HepG2 (cell line): ENCODE results near the gene AGAP1. TPM values are rescaled to one million over a fixed set of nuclear protein-coding genes. Genes with fewer than 3 reads are reported as not detected.

Experiments used
- ATAC-seq: fragments of 200-7000 bp; cut with Tn5 transposase; 3 replicates; pipeline ENCODE4 v1.9.1; 2020; ENCODE audit warnings: mild to moderate bottlenecking, moderate library complexity
- BruUV-seq: library from RNA; stranded (reverse); fragments of 400-500 nt; replicated peaks from 2 replicates; lab custom pipeline; 2021; lab: Mats Ljungman, UMichigan
- CTCF ChIA-PET: fragments of 300-600 bp; formaldehyde crosslinking; extraction: SDS; loops from one replicate; lab custom pipeline; 2021; ENCODE audit warnings: low total read pairs, inconsistent platforms, low intra/inter-chr PET ratio; lab: Yijun Ruan, JAX
- POLR2A ChIA-PET: fragments of 350-600 bp; sonication (Branson Sonifier 250); formaldehyde crosslinking; loops from one replicate; lab custom pipeline; 2020; ENCODE audit warnings: antibody characterized with exemption, inconsistent platforms; lab: Yijun Ruan, JAX
- DNase-seq: peaks from one replicate; pipeline ENCODE4 v3.0.0-alpha.2; 2015; ENCODE audit warnings: low spot score
- FAIRE-seq: peaks from 3 replicates; lab custom pipeline; 2011; peaks lifted over from hg19 to GRCh38; lab: Jason Lieb, UNC
- H2AFZ ChIP-seq: one replicate; pipeline ENCODE4 v1.6.1; 2011; ENCODE audit warnings: low read length, inconsistent platforms
- H3K27ac ChIP-seq: fragments of 300-600 bp; 3 replicates; pipeline ENCODE4 v1.8.0; 2011; ENCODE audit warnings: mixed run types, mild to moderate bottlenecking, mixed read lengths, low read length, inconsistent platforms; ENCODE audit not compliant: insufficient read depth; ENCODE audit errors: extremely low read length
- H3K27me3 ChIP-seq, 2 experiments: fragments of 200-600 bp in 1 of 2; 2 replicates in 1 of 2; 3 replicates in 1 of 2; pipeline versions ENCODE4 v1.6.0 to v1.8.0; 2011; ENCODE audit warnings: low read length in 2 of 2, mild to moderate bottlenecking in 2 of 2, moderate library complexity in 2 of 2, inconsistent platforms in 1 of 2; ENCODE audit not compliant: insufficient read depth in 2 of 2, control insufficient read depth in 1 of 2
- H3K36me3 ChIP-seq, 2 experiments: fragments of 200-600 bp in 1 of 2; replicated peaks in 1 of 2; 2 replicates in 1 of 2; 3 replicates in 1 of 2; pipeline versions ENCODE4 v1.5.1 to v1.8.0; 2011; ENCODE audit warnings: low read length in 2 of 2, inconsistent platforms in 1 of 2; ENCODE audit not compliant: insufficient read depth in 2 of 2, control insufficient read depth in 1 of 2
- H3K4me1 ChIP-seq: 2 replicates; pipeline ENCODE4 v1.5.1; 2012; ENCODE audit warnings: low read length, inconsistent platforms; ENCODE audit not compliant: insufficient read depth
- H3K4me2 ChIP-seq: 2 replicates; pipeline ENCODE4 v1.6.0; 2011; ENCODE audit warnings: low read depth, low read length, inconsistent platforms
- H3K4me3 ChIP-seq, 3 experiments: fragments of 200-600 bp in 1 of 3; sonication (generic), shearing (Covaris generic) in 1 of 3; replicated peaks in 1 of 3; 2 replicates each; pipeline ENCODE4 v1.5.1; 2011 to 2016; ENCODE audit warnings: low read length in 3 of 3, inconsistent platforms in 2 of 3, low read depth in 2 of 3, mild to moderate bottlenecking in 2 of 3, control low read depth in 1 of 3, mixed read lengths in 1 of 3; ENCODE audit not compliant: insufficient read depth in 1 of 3
- H3K79me2 ChIP-seq: one replicate; pipeline ENCODE4 v1.6.1; 2011; ENCODE audit warnings: low read length, inconsistent platforms; ENCODE audit not compliant: insufficient read depth
- H3K9ac ChIP-seq: 2 replicates; pipeline ENCODE4 v1.6.0; 2011; ENCODE audit warnings: mild to moderate bottlenecking, low read depth, low read length, inconsistent platforms; ENCODE audit not compliant: insufficient read depth
- H3K9me3 ChIP-seq: 2 replicates; pipeline ENCODE4 v1.5.1; 2012; ENCODE audit warnings: mild to moderate bottlenecking, low read length
- H4K20me1 ChIP-seq: 2 replicates; pipeline ENCODE4 v1.6.0; 2011; ENCODE audit warnings: inconsistent platforms, mild to moderate bottlenecking, low read length, moderate library complexity; ENCODE audit not compliant: insufficient read depth
- ADNP ChIP-seq: sonication (generic); formaldehyde crosslinking; IDR thresholded peaks from 2 replicates; pipeline ENCODE4 v1.4.0; 2020; ENCODE audit warnings: missing genetic modification reagents
- ETV5 ChIP-seq: IDR thresholded peaks from 2 replicates; pipeline ENCODE4 v1.6.1; 2018; ENCODE audit warnings: missing biosample characterization, missing genetic modification reagents, inconsistent platforms, borderline replicate concordance
- FOSL2 ChIP-seq: sonication (generic); formaldehyde crosslinking; IDR thresholded peaks from 2 replicates; pipeline ENCODE4 v1.4.0; 2020; ENCODE audit warnings: missing genetic modification reagents
- FOXA3 ChIP-seq: IDR thresholded peaks from 2 replicates; pipeline ENCODE4 v1.6.1; 2016; ENCODE audit warnings: missing genetic modification reagents, missing compliant biosample characterization
- FOXP1 ChIP-seq, 2 experiments: fragments of 450-650 bp in 1 of 2; IDR thresholded peaks; 2 replicates each; pipeline ENCODE4 v1.6.1; 2017 to 2018; ENCODE audit warnings: antibody characterized with exemption in 1 of 2
- HDAC2 ChIP-seq: sonication (generic); formaldehyde crosslinking; IDR thresholded peaks from 2 replicates; pipeline ENCODE4 v1.4.0; 2020; ENCODE audit warnings: missing genetic modification reagents
- HOXA3 ChIP-seq: sonication (generic); formaldehyde crosslinking; IDR thresholded peaks from 2 replicates; pipeline ENCODE4 v1.5.0; 2020; ENCODE audit warnings: missing genetic modification reagents
- KDM3A ChIP-seq: IDR thresholded peaks from 2 replicates; pipeline ENCODE4 v1.6.1; 2018; ENCODE audit warnings: low read depth, missing compliant biosample characterization
- LCORL ChIP-seq, 2 experiments: fragments of 450-650 bp in 1 of 2; sonication (generic) in 1 of 2; formaldehyde crosslinking in 1 of 2; IDR thresholded peaks; 2 replicates each; pipeline versions ENCODE4 v1.5.0 to v1.6.1; 2017 to 2020; ENCODE audit warnings: antibody characterized with exemption in 1 of 2, missing genetic modification reagents in 1 of 2
- NCOA2 ChIP-seq: sonication (generic); formaldehyde crosslinking; IDR thresholded peaks from 2 replicates; pipeline ENCODE4 v1.8.0; 2022; ENCODE audit warnings: inconsistent platforms
- SALL1 ChIP-seq: sonication (generic); formaldehyde crosslinking; IDR thresholded peaks from 2 replicates; pipeline ENCODE4 v1.8.0; 2022; ENCODE audit warnings: mild to moderate bottlenecking, missing genetic modification reagents
- TEAD3 ChIP-seq: optimal IDR thresholded peaks from 2 replicates; pipeline ENCODE3; 2016; ENCODE audit warnings: borderline replicate concordance
- ZFX ChIP-seq: sonication (generic); formaldehyde crosslinking; IDR thresholded peaks from 2 replicates; pipeline ENCODE4 v1.4.0; 2020; ENCODE audit warnings: mild to moderate bottlenecking, low read depth, missing genetic modification reagents, moderate library complexity
- ZNF160 ChIP-seq: sonication (generic); formaldehyde crosslinking; IDR thresholded peaks from 2 replicates; pipeline ENCODE4 v1.8.0; 2022; ENCODE audit warnings: mild to moderate bottlenecking, inconsistent platforms, missing genetic modification reagents
- ZNF639 ChIP-seq: conservative IDR thresholded peaks from 2 replicates; pipeline ENCODE4 v1.6.1; 2018; ENCODE audit warnings: missing genetic modification reagents
- ZNF652 ChIP-seq: IDR thresholded peaks from 2 replicates; pipeline ENCODE4 v1.6.1; 2016; ENCODE audit warnings: low read depth, borderline replicate concordance
- ZNF878 ChIP-seq: sonication (generic); formaldehyde crosslinking; IDR thresholded peaks from 2 replicates; pipeline ENCODE4 v1.8.1; 2023; ENCODE audit warnings: mild to moderate bottlenecking, missing genetic modification reagents, moderate library complexity
- WGBS: methylation state at CpG from one replicate; pipeline ENCODE4 v1.1.6; 2017; ENCODE audit warnings: low lambda C conversion rate; 5-methylcytosine and 5-hydroxymethylcytosine counted together
- in situ Hi-C: cut with HindIII; loops from 2 replicates; pipeline ENCODE4 v1.10.0; 2017; ENCODE audit warnings: low pct_unique_long_range_greater_than_20kb; ENCODE audit not compliant: extremely low pct_ligation_motif_present
- intact Hi-C: fragments of 100-400 bp; cut with micrococcal nuclease; formaldehyde crosslinking; loops from one replicate; pipeline ENCODE4 v1.10.0; 2022; ENCODE audit not compliant: unreplicated experiment
- polyA plus RNA-seq, 8 experiments: library from polyadenylated mRNA; depleted of rRNA in 3 of 8; stranded (reverse) in 7 of 8; unstranded in 1 of 8; fragments of >200 nt; fragmentation: Illumina TruSeq in 4 of 8; extraction: Trizol in 4 of 8; gene quantifications; 2 replicates each; pipeline versions ENCODE4 v1.2.1 to v1.2.3, GENCODE V29; 2011 to 2016; ENCODE audit warnings: low read depth in 4 of 8, missing spikeins in 1 of 8, mixed read lengths in 1 of 8; ENCODE audit not compliant: insufficient read depth in 1 of 8
- total RNA-seq, 5 experiments: library from RNA; depleted of rRNA; stranded (reverse); fragments of >200 nt; fragmentation: Illumina TruSeq; extraction: Trizol; gene quantifications; 2 replicates each; pipeline ENCODE4 v1.2.3, GENCODE V29; 2016; ENCODE audit warnings: low read depth in 1 of 5
- TF ChIP-seq, protein P1 (sequence below): IDR thresholded peaks from 2 replicates; pipeline ENCODE4 v1.4.0; 2020; ENCODE audit warnings: mild to moderate bottlenecking, missing genetic modification reagents

Gene AGAP1
- total and polyA plus RNA-seq, 2 of the 13 experiments (the other 11 are each of a cell fraction or from before 2014, with no cell fraction given) = 21.2 to 32.7 TPM

DNA sequence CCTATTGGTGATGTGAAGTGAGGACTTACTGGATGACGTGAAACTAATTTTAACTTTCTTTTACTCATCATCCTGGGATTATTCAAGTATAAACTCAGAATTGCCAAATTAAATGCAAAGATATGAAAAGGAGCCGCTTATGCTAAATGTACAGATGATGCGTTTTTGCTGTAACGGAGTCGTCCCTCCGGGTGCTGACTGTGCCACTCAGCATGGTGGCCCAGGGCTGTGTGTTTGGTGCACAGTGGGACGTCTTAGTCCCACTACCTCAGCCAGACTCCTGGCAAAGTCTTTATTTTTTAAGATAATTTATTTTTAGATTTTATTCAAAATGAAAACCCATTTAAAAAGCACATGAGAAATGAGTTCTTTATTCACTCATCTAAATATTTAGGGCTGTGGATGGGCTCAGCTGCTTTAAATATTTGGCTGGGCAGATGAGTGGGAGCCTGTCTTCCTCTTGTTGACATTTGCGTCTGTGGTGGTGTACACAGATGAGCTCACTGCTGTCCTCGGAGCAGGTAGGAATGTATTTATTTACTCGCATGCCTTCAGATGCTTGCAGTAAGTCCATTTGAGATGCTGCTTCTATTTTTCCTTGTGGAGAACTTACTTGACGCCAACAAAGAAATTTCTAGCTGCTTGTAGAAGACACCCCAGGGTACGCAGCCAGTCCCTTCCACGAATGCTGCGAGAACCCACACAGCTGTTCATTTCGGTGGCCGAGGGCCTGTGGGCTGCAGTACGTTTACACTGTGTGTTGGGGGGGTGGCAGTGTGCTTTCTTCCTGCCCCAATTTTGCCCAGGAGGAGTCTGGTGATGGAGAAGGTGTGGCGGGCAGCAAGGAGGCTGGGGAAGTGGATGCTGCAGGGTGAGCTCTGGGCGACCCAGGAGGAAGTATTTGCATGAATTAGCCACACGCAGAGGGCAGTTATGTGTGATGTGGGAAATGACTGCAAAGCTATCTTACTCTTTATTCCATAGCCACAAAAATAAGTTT lies 105.0 kb downstream of the AGAP1 start:
- ChIA-PET POLR2A (no interaction called here), CTCF (interaction anchor here (1.3 kb wide), 1 partner anchor 463 kb away, joined by 3 read pairs; no protein-coding TSS in a partner anchor)
- peaks cover 65% of the 10 kb centered on the region for H4K20me1 ChIP-seq
- ATAC-seq (peak; percentile 24; the same call in 1 of the 3 replicates), DNase-seq (peak; percentile 54), FAIRE-seq (no peak)
- intact Hi-C loops = loop anchor here (5.0 to 10.0 kb wide), 2 partner anchors 68 to 334 kb away; no protein-coding TSS in a partner anchor
- H3K4me2 ChIP-seq = no peak overlapping the region
- no peaks in the 10 kb centered on the region for H3K9me3 ChIP-seq
- peaks cover 55% of the 10 kb centered on the region for H3K79me2 ChIP-seq
- H3K4me3 ChIP-seq = no peak overlapping the region
- 84% methylated on average over 20 of the region's 20 CpGs for WGBS
- H3K36me3 ChIP-seq = peaks cover 3 to 6% of the 10 kb centered on the region in 2 experiments; a peak in 3 of 5 replicates
- in situ Hi-C loops = no loop called here
- H3K9ac ChIP-seq = no peak overlapping the region
- no peak overlapping the region for H2AFZ ChIP-seq
- no peak overlapping the region for H3K27ac ChIP-seq
- no peaks in the 10 kb centered on the region for H3K27me3 ChIP-seq
- H3K4me1 ChIP-seq = peaks cover 57% of the 10 kb centered on the region
- BruUV-seq = no TSS peak
- TF ChIP-seq LCORL (IDR thresholded peaks at IDR 0.05) (no peak), LCORL (CRISPR knock-in tag; IDR thresholded peaks at IDR 0.05) (0 out of 2 replicates have a peak, but pooled peaks have one; percentile 56), FOXP1 (IDR thresholded peaks at IDR 0.05) (peak; percentile 24; the same call in 1 of the 2 replicates), FOXP1 (CRISPR knock-in tag; IDR thresholded peaks at IDR 0.05) (peak; percentile 91), HOXA3 (CRISPR knock-in tag) (0 out of 2 replicates have a peak, but pooled peaks have one; percentile 17), NCOA2 (CRISPR knock-in tag) (0 out of 2 replicates have a peak, but pooled peaks have one; percentile 30), ADNP (CRISPR knock-in tag) (no peak), ZNF652 (CRISPR knock-in tag) (no peak), HDAC2 (CRISPR knock-in tag) (0 out of 2 replicates have a peak, but pooled peaks have one; percentile 17), FOSL2 (CRISPR knock-in tag) (peak; percentile 51; the same call in 1 of the 2 replicates), SALL1 (CRISPR knock-in tag) (peak; percentile 23; the same call in 1 of the 2 replicates), ZFX (CRISPR knock-in tag) (no peak), KDM3A (CRISPR knock-in tag) (no peak), ETV5 (0 out of 2 replicates have a peak, but pooled peaks have one; percentile 14), FOXA3 (peak; percentile 92), ZNF639 (CRISPR knock-in tag) (no peak), TEAD3 (CRISPR knock-in tag) (peak; percentile 73), ZNF878 (CRISPR knock-in tag) (no peak), ZNF160 (CRISPR knock-in tag) (no peak)
- TF ChIP-seq, protein P1, sequence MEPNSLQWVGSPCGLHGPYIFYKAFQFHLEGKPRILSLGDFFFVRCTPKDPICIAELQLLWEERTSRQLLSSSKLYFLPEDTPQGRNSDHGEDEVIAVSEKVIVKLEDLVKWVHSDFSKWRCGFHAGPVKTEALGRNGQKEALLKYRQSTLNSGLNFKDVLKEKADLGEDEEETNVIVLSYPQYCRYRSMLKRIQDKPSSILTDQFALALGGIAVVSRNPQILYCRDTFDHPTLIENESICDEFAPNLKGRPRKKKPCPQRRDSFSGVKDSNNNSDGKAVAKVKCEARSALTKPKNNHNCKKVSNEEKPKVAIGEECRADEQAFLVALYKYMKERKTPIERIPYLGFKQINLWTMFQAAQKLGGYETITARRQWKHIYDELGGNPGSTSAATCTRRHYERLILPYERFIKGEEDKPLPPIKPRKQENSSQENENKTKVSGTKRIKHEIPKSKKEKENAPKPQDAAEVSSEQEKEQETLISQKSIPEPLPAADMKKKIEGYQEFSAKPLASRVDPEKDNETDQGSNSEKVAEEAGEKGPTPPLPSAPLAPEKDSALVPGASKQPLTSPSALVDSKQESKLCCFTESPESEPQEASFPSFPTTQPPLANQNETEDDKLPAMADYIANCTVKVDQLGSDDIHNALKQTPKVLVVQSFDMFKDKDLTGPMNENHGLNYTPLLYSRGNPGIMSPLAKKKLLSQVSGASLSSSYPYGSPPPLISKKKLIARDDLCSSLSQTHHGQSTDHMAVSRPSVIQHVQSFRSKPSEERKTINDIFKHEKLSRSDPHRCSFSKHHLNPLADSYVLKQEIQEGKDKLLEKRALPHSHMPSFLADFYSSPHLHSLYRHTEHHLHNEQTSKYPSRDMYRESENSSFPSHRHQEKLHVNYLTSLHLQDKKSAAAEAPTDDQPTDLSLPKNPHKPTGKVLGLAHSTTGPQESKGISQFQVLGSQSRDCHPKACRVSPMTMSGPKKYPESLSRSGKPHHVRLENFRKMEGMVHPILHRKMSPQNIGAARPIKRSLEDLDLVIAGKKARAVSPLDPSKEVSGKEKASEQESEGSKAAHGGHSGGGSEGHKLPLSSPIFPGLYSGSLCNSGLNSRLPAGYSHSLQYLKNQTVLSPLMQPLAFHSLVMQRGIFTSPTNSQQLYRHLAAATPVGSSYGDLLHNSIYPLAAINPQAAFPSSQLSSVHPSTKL (CRISPR knock-in tag) = peak; percentile 53; the same call in 1 of the 2 replicates
